ENCODE data around the gene RNF2.

GRCh38 chr1:185058110-185058509 is 12.8 kb downstream of the RNF2 start:
- TF ChIP-seq GATA2 (IDR thresholded peaks at IDR 0.05; ENCODE audit: low read depth, low read length): no peak
- TF ChIP-seq GATA3 (IDR thresholded peaks at IDR 0.05; ENCODE audit: low read depth, low read length): no peak

All from SH-SY5Y (cell line).